Activated CD4-positive, alpha-beta T cell treated with anti-CD3 and anti-CD28 coated beads for 1 hour (primary cell): ENCODE results near the gene CEP97.
"Not testable (repeated sequence)": the region's sequence is repeated elsewhere in the genome, so short reads cannot be mapped to it uniquely, and the experiment has no call there.

Experiments
- DNase-seq: peaks from one replicate; pipeline ENCODE4 v3.0.0-alpha.2; 2020

CEP97 gene

GRCh38 chr3:101702726-101703125 lies 21.7 kb upstream of the CEP97 start:
- DNase-seq: no peak

DNA sequence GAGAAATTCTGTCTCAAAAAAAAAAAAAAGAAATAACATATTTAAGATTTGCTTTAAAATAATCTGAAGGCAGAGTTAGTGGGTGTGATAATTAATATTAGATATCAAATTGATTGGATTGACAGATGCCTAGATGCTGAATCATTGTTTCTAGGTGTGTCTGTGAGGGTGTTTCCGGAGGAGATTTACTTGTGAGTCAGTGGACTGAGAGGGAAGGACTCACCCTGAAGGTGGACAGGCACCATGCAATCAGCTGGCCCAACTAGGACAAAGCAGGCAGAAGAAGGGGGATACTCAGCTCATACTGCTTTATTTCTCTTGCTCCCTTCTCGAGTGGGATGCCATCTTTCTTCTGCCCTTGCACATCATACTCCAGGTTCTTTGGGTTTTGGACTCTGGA lies 21.2 kb upstream of the CEP97 start:
- no peak for DNase-seq

DNA sequence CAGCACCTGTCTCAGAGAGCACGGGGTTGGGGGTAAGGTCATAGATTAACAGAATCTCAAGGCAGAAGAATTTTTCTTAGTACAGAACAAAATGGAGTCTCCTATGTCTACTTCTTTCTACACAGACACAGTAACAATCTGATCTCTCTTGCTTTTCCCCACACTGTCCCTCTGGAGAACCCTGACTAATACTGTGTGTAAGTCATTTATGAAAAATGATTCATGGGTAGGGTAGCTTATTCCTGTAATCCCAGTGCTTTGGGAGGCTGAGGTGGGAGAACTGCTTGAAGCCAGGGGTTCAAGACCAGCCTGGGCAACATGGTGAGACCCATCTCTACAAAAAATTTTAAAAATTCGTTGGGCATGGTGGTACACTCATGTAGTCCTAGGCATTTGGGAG lies 19.8 kb upstream of the CEP97 start:
- not testable (repeated sequence) for DNase-seq

- DNase-seq: no peak
These were observed 15.3 kb upstream of the CEP97 start for GRCh38 chr3:101709126-101709525.

GRCh38 chr3:101718455-101718854 lies 6.0 kb upstream of the CEP97 start:
- no peak for DNase-seq

DNA sequence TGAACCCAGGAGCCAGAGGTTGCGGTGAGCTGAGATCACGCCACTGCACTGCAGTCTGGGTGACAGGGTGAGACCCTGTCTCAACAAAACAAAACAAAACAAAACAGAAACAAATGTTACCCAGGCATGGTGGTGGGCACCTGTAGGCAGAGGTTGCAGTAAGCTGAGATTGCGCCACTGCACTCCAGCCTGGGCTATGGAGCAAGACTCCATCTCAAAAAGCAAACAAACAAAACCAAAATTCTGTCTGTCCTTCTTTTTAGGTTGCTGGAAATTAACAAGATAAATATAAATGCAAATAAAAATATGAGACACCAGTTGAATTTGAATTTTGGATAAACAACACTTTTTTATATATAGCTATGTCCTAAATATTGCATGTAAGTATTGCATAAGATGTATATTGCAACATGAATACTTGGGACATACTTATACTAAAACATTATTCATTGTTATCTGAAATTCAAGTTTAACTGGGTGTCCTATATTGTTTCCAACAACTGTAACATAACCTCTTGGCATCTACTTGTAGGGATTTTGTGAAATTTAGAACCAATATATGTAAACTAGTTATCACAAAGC lies 4.7 kb upstream of the CEP97 start:
- no peak for DNase-seq

GRCh38 chr3:101720851-101721840 lies 3.3 kb upstream of the CEP97 start:
- DNase-seq: no peak

- DNase-seq: no peak
These were observed 1.8 kb upstream of the CEP97 start for GRCh38 chr3:101722394-101723173.

DNA sequence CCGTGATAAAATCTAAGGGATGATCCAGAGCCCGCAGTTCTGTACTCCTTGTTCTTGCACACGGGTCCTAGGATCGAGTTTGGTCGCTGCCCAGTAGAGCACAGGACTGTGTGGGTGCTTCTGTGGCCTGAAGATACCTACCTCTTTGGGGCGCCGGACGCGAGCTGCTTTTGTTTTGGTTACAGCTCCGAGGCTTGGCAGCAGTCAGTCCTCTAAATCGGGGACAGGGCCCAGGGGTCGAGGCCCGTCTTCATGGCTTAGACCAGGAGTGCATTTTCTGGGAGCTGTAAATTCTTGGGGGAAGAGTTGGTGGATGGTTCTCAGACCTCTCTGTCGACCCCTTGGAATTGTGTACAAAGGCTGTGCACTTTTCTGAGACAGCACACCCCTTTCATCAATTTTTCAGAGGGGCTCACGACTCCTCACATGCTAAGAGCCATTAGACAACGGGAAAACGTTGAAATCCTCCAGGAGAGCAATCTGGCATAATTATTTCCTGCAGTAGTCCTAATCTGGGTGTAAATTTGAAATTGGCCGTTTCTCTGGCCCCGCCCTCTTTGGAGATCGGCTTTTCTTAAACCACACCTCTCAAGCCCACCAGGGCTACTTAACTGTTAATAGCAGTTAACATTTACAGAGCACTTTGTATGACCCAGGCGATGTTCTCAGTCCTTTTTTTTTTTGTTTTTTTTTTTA lies 928 bp downstream of the CEP97 start:
- peak; percentile 13 for DNase-seq

DNA sequence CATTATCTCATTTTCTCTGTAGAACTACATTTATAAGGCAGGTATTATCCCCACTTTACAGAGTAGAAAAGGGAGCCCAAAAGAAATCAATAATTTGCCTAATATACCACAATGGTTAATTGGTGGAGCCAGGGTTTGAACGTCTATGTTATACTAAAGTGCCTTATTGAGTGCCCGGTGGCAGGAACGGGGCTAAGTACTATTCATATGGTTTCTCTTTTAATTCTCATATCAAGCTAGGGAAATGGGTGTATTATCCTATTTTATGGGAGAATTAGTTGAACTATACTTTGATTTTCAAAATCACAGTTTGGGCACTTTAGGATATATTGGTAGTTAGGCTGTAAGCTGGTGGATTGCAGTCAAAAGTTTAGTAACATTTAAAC lies 1.5 kb downstream of the CEP97 start:
- no peak for DNase-seq

DNA sequence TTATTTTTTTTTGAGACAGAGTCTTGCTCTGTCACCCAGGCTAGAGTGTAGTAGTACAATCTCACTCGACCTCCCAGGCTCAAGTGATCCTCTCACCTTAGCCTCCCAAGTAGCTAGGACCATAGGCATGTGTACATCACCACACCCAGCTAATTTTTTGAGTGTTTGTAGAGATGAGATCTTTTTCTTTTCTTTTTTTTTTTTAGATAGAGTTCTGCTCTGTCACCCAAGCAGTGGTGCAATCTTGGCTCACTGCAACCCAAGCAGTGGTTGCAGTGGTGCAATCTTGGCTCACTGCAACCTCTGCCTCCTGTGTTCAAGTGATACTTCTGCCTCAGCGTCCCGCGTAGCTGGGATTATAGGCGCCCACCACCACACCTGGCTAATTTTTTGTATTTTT lies 5.2 kb downstream of the CEP97 start:
- no peak for DNase-seq

GRCh38 chr3:101730839-101731238 lies 6.4 kb downstream of the CEP97 start:
- DNase-seq: no peak

- DNase-seq: no peak
These were observed 7.8 kb downstream of the CEP97 start for GRCh38 chr3:101732240-101732641.

GRCh38 chr3:101735833-101736232 lies 11.4 kb downstream of the CEP97 start:
- DNase-seq: no peak

GRCh38 chr3:101741914-101742313 lies 17.5 kb downstream of the CEP97 start:
- DNase-seq: not testable (repeated sequence)

DNA sequence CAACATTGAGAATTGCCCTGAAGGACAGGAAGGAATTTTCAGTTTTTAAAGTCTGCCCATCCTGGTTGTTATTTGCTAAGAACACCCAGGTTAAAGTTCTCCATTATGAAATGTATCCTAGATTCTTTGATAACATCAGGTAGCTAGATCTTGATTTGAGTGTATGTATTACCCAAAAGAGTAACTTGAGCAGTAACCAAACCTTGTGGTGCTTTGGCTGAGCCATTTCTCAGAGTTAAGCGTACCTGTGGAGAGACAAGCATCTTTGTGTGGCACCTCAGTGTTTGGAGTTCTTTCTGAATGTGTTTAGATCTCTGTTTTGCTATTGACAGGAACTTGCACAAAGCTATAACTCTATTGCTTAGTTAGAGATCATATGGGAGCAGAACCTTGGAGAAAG lies 20.4 kb downstream of the CEP97 start:
- no peak for DNase-seq

- DNase-seq: not testable (repeated sequence)
These were observed 21.5 kb downstream of the CEP97 start for GRCh38 chr3:101745934-101746333.

DNA sequence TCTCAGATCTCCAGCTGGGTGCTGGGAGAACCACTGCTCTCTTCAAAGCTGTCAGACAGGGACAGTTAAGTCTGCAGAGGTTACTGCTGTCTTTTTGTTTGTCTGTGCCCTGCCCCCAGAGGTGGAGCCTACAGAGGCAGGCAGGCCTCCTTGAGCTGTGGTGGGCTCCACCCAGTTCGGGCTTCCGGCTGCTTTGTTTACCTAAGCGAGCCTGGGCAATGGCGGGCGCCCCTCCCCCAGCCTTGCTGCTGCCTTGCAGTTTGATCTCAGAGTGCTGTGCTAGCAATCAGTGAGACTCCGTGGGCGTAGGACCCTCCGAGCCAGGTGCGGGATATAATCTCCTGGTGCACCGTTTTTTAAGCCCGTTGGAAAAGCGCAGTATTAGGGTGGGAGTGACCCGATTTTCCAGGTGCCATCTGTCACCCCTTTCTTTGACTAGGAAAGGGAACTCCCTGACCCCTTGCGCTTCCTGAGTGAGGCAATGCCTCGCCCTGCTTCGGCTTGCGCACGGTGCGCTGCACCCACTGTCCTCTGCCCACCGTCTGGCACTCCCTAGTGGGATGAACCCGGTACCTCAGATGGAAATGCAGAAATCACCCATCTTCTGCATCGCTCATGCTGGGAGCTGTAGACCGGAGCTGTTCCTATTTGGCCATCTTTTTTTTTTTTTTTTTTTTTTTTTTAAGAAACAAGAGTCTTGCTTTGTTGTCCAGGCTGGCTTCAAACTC lies 29.1 kb downstream of the CEP97 start:
- not testable (repeated sequence) for DNase-seq

DNA sequence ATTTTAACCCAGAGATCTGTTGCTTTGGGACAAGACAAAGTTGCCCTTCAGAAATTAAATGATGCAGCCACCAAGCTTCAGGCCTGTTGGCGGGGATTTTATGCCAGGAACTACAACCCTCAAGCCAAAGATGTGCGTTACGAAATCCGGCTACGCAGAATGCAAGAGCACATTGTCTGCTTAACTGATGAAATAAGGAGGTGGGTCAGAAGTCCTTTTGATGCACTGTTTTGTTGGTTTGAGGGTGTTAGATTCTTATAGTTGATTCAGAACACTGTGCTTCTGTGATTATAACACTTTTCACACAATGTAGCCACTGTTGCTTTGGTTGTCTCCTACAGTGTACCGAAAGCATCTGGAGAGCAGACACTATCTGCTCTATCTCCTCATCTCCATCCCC lies 33.8 kb downstream of the CEP97 start:
- no peak for DNase-seq

- no peak for DNase-seq
These were observed 37.7 kb downstream of the CEP97 start for GRCh38 chr3:101762041-101762646.

GRCh38 chr3:101777745-101778281 lies 53.4 kb downstream of the CEP97 start:
- DNase-seq: not testable (repeated sequence)
